OCI-LY7 (cell line): Measurements from ENCODE around the gene ATP11A. TPM values are rescaled to one million over a fixed set of nuclear protein-coding genes. Genes with fewer than 3 reads are reported as not detected.

ENCODE experiments used
- BruUV-seq: library from RNA; stranded (reverse); fragments of 400-500 nt; replicated peaks from 2 replicates; lab custom pipeline; 2021; lab: Mats Ljungman, UMichigan
- CTCF ChIA-PET: fragments of 300-600 bp; sonication (Branson Sonifier 250); formaldehyde crosslinking; loops from one replicate; lab custom pipeline; 2022; ENCODE audit warnings: antibody characterized with exemption; ENCODE audit not compliant: unreplicated experiment; lab: Charles Lee
- POLR2A ChIA-PET: fragments of 300-600 bp; sonication (Branson Sonifier 250); formaldehyde crosslinking; loops from one replicate; lab custom pipeline; 2022; ENCODE audit warnings: antibody characterized with exemption; lab: Charles Lee
- DNase-seq: peaks from one replicate; pipeline ENCODE4 v3.0.0-alpha.2; 2015; ENCODE audit warnings: low spot score
- H2AFZ ChIP-seq: fragments of 200-600 bp; sonication (generic), shearing (Covaris generic); 2 replicates; pipeline ENCODE4 v1.6.1; 2014; ENCODE audit warnings: mild to moderate bottlenecking, antibody characterized with exemption, low read length, moderate library complexity
- H3K27ac ChIP-seq: fragments of 200-600 bp; sonication (generic); 2 replicates; pipeline ENCODE4 v1.5.1; 2014; ENCODE audit warnings: mixed run types, low read depth, mild to moderate bottlenecking, moderate library complexity, low read length, inconsistent platforms; ENCODE audit not compliant: poor library complexity, severe bottlenecking
- H3K36me3 ChIP-seq: fragments of 200-600 bp; sonication (generic); 2 replicates; pipeline ENCODE4 v1.6.1; 2014; ENCODE audit warnings: mild to moderate bottlenecking, antibody characterized with exemption, low read length, moderate library complexity, mixed read lengths; ENCODE audit not compliant: insufficient read depth
- H3K4me1 ChIP-seq: fragments of 200-600 bp; sonication (generic); 2 replicates; pipeline ENCODE4 v1.5.1; 2014; ENCODE audit warnings: mild to moderate bottlenecking, low read length; ENCODE audit not compliant: insufficient read depth, poor library complexity, severe bottlenecking
- H3K4me2 ChIP-seq: fragments of 200-600 bp; sonication (generic); 2 replicates; pipeline ENCODE4 v1.6.1; 2014; ENCODE audit warnings: mild to moderate bottlenecking, low read length
- H3K4me3 ChIP-seq: fragments of 200-600 bp; sonication (generic); 2 replicates; pipeline ENCODE4 v1.5.1; 2014; ENCODE audit warnings: mild to moderate bottlenecking, low read depth, low read length; ENCODE audit not compliant: poor library complexity, severe bottlenecking
- H3K79me2 ChIP-seq: fragments of 200-600 bp; sonication (generic); 2 replicates; pipeline ENCODE4 v1.6.1; 2016; ENCODE audit warnings: low read depth, mild to moderate bottlenecking, low read length, moderate library complexity, mixed read lengths; ENCODE audit not compliant: insufficient read depth
- H3K9me2 ChIP-seq: fragments of 200-600 bp; sonication (generic); 2 replicates; pipeline ENCODE4 v1.6.1; 2016; ENCODE audit warnings: mild to moderate bottlenecking, low read length, mixed read lengths; ENCODE audit not compliant: insufficient read depth
- H3K9me3 ChIP-seq: fragments of 200-600 bp; sonication (generic); 2 replicates; pipeline ENCODE4 v1.6.1; 2014; ENCODE audit warnings: mild to moderate bottlenecking, mixed run types, low read length, mixed read lengths
- H4K20me1 ChIP-seq: fragments of 200-600 bp; sonication (generic); 2 replicates; pipeline ENCODE4 v1.6.1; 2014; ENCODE audit warnings: mild to moderate bottlenecking, antibody characterized with exemption, low read length, moderate library complexity, mixed read lengths; ENCODE audit not compliant: insufficient read depth
- CTCF ChIP-seq: fragments of 200-600 bp; sonication (generic); conservative IDR thresholded peaks from 2 replicates; pipeline ENCODE4 v1.5.1; 2014; ENCODE audit warnings: mild to moderate bottlenecking, antibody characterized with exemption, low read length, moderate library complexity, mixed read lengths
- EZH2phosphoT487 ChIP-seq: fragments of 200-600 bp; sonication (generic); IDR thresholded peaks from 2 replicates; pipeline ENCODE4 v1.6.1; 2018; ENCODE audit warnings: low read depth, borderline replicate concordance, mild to moderate bottlenecking, mixed run types, antibody characterized with exemption, low read length, moderate library complexity, mixed read lengths
- intact Hi-C: fragments of 100-400 bp; cut with micrococcal nuclease; formaldehyde crosslinking; loops from one replicate; pipeline ENCODE4 v1.10.0; 2022; ENCODE audit not compliant: unreplicated experiment
- total RNA-seq, 2 experiments: library from RNA; depleted of rRNA in 1 of 2; stranded (reverse); fragments of >200 nt in 1 of 2; shearing (Covaris generic) in 1 of 2; gene quantifications; 2 replicates each; pipeline ENCODE4 v1.2.3, GENCODE V29; 2014 to 2022

ATP11A gene
- total RNA-seq, 2 experiments from 2014 or later = 8.8 to 23.1 TPM

GRCh38 chr13:112737294-112737693, 47.5 kb downstream of the ATP11A start:
- H4K20me1 ChIP-seq = no peaks in the 10 kb centered on the region
- BruUV-seq = no TSS peak
- no peaks in the 10 kb centered on the region for H3K9me3 ChIP-seq
- TF ChIP-seq CTCF (no peak), EZH2phosphoT487 (no peak)
- H3K4me3 ChIP-seq = no peak overlapping the region
- CTCF ChIA-PET = no interaction called here
- no peak overlapping the region for H3K27ac ChIP-seq
- no peaks in the 10 kb centered on the region for H3K9me2 ChIP-seq
- H3K4me2 ChIP-seq = no peak overlapping the region
- H2AFZ ChIP-seq = no peak overlapping the region
- no peaks in the 10 kb centered on the region for H3K79me2 ChIP-seq
- no peaks in the 10 kb centered on the region for H3K36me3 ChIP-seq
- DNase-seq = no peak
- intact Hi-C loops = no loop called here
- POLR2A ChIA-PET = no interaction called here
- no peaks in the 10 kb centered on the region for H3K4me1 ChIP-seq

GRCh38 chr13:112738606-112739005, 48.8 kb downstream of the ATP11A start:
- intact Hi-C loops = no loop called here

More at GRCh38 chr13:112738606-112739005, 48.8 kb downstream of the ATP11A start:
- H4K20me1 ChIP-seq = no peaks in the 10 kb centered on the region
- no peaks in the 10 kb centered on the region for H3K9me3 ChIP-seq
- H3K4me2 ChIP-seq = no peak overlapping the region
- CTCF ChIA-PET = no interaction called here
- no peaks in the 10 kb centered on the region for H3K36me3 ChIP-seq
- H3K27ac ChIP-seq = no peak overlapping the region
- H3K9me2 ChIP-seq = no peaks in the 10 kb centered on the region
- no peak for DNase-seq
- no peak overlapping the region for H2AFZ ChIP-seq
- H3K4me3 ChIP-seq = no peak overlapping the region
- no peaks in the 10 kb centered on the region for H3K4me1 ChIP-seq
- TF ChIP-seq EZH2phosphoT487 (no peak), CTCF (no peak)
- POLR2A ChIA-PET = no interaction called here
- H3K79me2 ChIP-seq = no peaks in the 10 kb centered on the region
- BruUV-seq = no TSS peak
